LNCAP (cell line): ENCODE measurements around the gene SLC25A18.

Experiments
- CTCF ChIP-seq: fragments of 450-650 bp; IDR thresholded peaks from 2 replicates; pipeline ENCODE4 v1.5.1; 2017; ENCODE audit warnings: mild to moderate bottlenecking

Gene SLC25A18

GRCh38 chr22:17598318-17598717, 35.0 kb downstream of the SLC25A18 start:
- no peak for TF ChIP-seq CTCF

- TF ChIP-seq CTCF = no peak
These were observed 37.7 kb downstream of the SLC25A18 start for GRCh38 chr22:17601031-17601430.

GRCh38 chr22:17603668-17604067, 40.4 kb downstream of the SLC25A18 start:
- no peak for TF ChIP-seq CTCF

- TF ChIP-seq CTCF = no peak
These were observed 43.2 kb downstream of the SLC25A18 start for GRCh38 chr22:17606496-17606895.

GRCh38 chr22:17607891-17608521, 44.7 kb downstream of the SLC25A18 start:
- TF ChIP-seq CTCF = no peak

- TF ChIP-seq CTCF = no peak
These were observed 48.8 kb downstream of the SLC25A18 start for GRCh38 chr22:17612057-17612456.

- TF ChIP-seq CTCF = no peak
These were observed 50.0 kb downstream of the SLC25A18 start for GRCh38 chr22:17613280-17613679.

- no peak for TF ChIP-seq CTCF
These were observed 64.7 kb downstream of the SLC25A18 start for GRCh38 chr22:17627961-17628405.
